Heart left ventricle (tissue), 16 donors: ENCODE results near the gene FHIP1A. TPM values are rescaled to one million over a fixed set of nuclear protein-coding genes. Genes with fewer than 3 reads are reported as not detected.

Source experiments
- ATAC-seq, 4 donors: fragments of 200-7000 bp; cut with Tn5 transposase; one replicate each; pipeline ENCODE4 v1.9.1; 2020 to 2022; ENCODE audit warnings: moderate library complexity in 4 of 4, mild to moderate bottlenecking in 3 of 4, moderate number of reproducible peaks in 1 of 4
- DNase-seq, 5 donors: peaks; one replicate each; pipeline ENCODE4 v3.0.0-alpha.2; 2020
- H3K27ac ChIP-seq, 12 donors: fragments of 200-600 bp; sonication (generic) in 4 of 12; one replicate each; pipeline versions ENCODE4 v1.5.0 to v1.8.0; 2016 to 2022; ENCODE audit warnings: mild to moderate bottlenecking in 2 of 12
- H3K27me3 ChIP-seq, 9 donors: fragments of 200-600 bp; sonication (generic) in 2 of 9; one replicate each; pipeline versions ENCODE4 v1.5.1 to v1.8.0; 2016 to 2022; ENCODE audit warnings: mild to moderate bottlenecking in 3 of 9
- H3K36me3 ChIP-seq, 9 donors: fragments of 200-600 bp; sonication (generic) in 2 of 9; one replicate each; pipeline versions ENCODE4 v1.5.0 to v1.8.0; 2018 to 2022; ENCODE audit warnings: mild to moderate bottlenecking in 2 of 9
- H3K4me1 ChIP-seq, 12 donors: fragments of 200-600 bp; sonication (generic) in 4 of 12; one replicate each; pipeline versions ENCODE4 v1.5.0 to v1.8.0; 2016 to 2022; ENCODE audit warnings: mild to moderate bottlenecking in 3 of 12
- H3K4me3 ChIP-seq, 12 donors: fragments of 200-600 bp; sonication (generic) in 4 of 12; one replicate each; pipeline versions ENCODE4 v1.5.0 to v1.8.0; 2017 to 2022; ENCODE audit warnings: mild to moderate bottlenecking in 9 of 12, moderate library complexity in 4 of 12
- H3K9me3 ChIP-seq, 12 donors: fragments of 200-600 bp; sonication (generic) in 4 of 12; one replicate each; pipeline versions ENCODE4 v1.5.0 to v1.8.0; 2016 to 2022; ENCODE audit warnings: mild to moderate bottlenecking in 1 of 12
- CTCF ChIP-seq, 12 donors: fragments of 200-600 bp; sonication (generic) in 4 of 12; IDR thresholded peaks; one replicate each; pipeline versions ENCODE4 v1.5.0 to v1.8.0; 2018 to 2022; ENCODE audit warnings: antibody characterized with exemption in 12 of 12, mild to moderate bottlenecking in 5 of 12
- POLR2A ChIP-seq, 2 donors: fragments of 450-650 bp; IDR thresholded peaks; one replicate each; pipeline ENCODE4 v1.6.1; 2017; ENCODE audit warnings: antibody characterized with exemption in 2 of 2, mild to moderate bottlenecking in 2 of 2, moderate library complexity in 2 of 2
- WGBS, 4 donors: extraction: QIAGEN DNeasy Blood & Tissue Kit in 2 of 4; methylation state at CpG; one replicate each; pipeline versions ENCODE4 v1.1.5 to v1.1.7; 2013 to 2018; 5-methylcytosine and 5-hydroxymethylcytosine counted together
- intact Hi-C, 10 donors: fragments of 100-400 bp; cut with DNase I; formaldehyde crosslinking; loops; one replicate each; pipeline versions ENCODE4 v1.11.1 to v1.14.2; 2022
- polyA plus RNA-seq, 2 donors: library from polyadenylated mRNA; stranded (reverse); fragments of 200-250 nt; gene quantifications; one replicate each; pipeline ENCODE4 v1.2.3, GENCODE V29; 2013
- total RNA-seq, 9 donors: library from RNA; depleted of rRNA in 2 of 9; stranded (reverse); fragments of >200 nt in 2 of 9; fragmentation: NEBNext Ultra II Directional in 3 of 9; extraction: Animal tissue kit (Norgen Biotek cat#: 25700) in 3 of 9; gene quantifications; one replicate each; pipeline versions ENCODE4 v1.1.0 to v1.2.4, GENCODE V29; 2016 to 2023
- donor health status: ischemic (EF 13 %, LVEDD 7.1; RV severe dilation, severe dysfunction).
- donor health status: healthy with polysubstance abuse.
- donor health status: DM: no; HTN: yes; CAD: no.
- donor health status: DM: no; HTN: no; CAD: no.
- donor health status: ischemic (EF 25% LVEDD 6.9; RV normal size, moderate dysfunction).
- donor health status: ischemic (EF 25% LVEDD 5.7; RV mildly dilated, moderate dysfunction).
- donor health status: healthy.
- donor health status: DM: yes; HTN: yes; CAD: no.
- donor health status: ischemic (EF 35%, LVEDD 5.7; RV mildly dilated, moderate dysfunction).
- donor health status: nonischemic (EF 11% LVEDD 7.7; RV severe dilation, severe dysfunction).
- donor health status: DM: yes; HTN: yes; CAD: no.
- donor health status: PGD.
- donor health status: ischemic (EF 29% LVEDD 5.4; RV normal size, mild dysfunction).
- donor health status: nonischemic (EF 23%, LVEDD 6.1; RV moderate dilation, normal function).

The FHIP1A gene
- total and polyA plus RNA-seq, 11 donors, result 3.7 to 32.0 (median 23.6) TPM

- Histone ChIP-seq H3K9me3 (no peaks in the 10 kb centered on the region), H3K27me3 (peaks cover 0 to 3% (median 0%) of the 10 kb centered on the region in 9 donors), H3K27ac (no peak overlapping the region), H3K4me3 (no peak overlapping the region), H3K4me1 (peaks cover 0 to 5% (median 0%) of the 10 kb centered on the region in 12 donors), H3K36me3 (no peaks in the 10 kb centered on the region)
- TF ChIP-seq CTCF (IDR thresholded peaks at IDR 0.05) (no peak), POLR2A (IDR thresholded peaks at IDR 0.05) (no peak)
- whole genome bisulfite sequencing, 4 donors, result 91 to 97% (median 96%) methylated on average over 2 of the region's 2 CpGs
- DNase-seq (no peak), ATAC-seq (no peak)
- intact Hi-C loops, result no loop called here
Measured at GRCh38 chr4:151446208-151446607, 37.2 kb downstream of the FHIP1A start.

GRCh38 chr4:151454513-151454912 lies 45.5 kb downstream of the FHIP1A start:
- ATAC-seq, result no peak
- intact Hi-C loops, result no loop called here

GRCh38 chr4:151455212-151455611 lies 46.2 kb downstream of the FHIP1A start:
- no peaks in the 10 kb centered on the region for H3K36me3 ChIP-seq
- DNase-seq, result no peak
- H3K27me3 ChIP-seq, result no peaks in the 10 kb centered on the region
- H3K4me1 ChIP-seq, result peaks cover 0 to 17% (median 1%) of the 10 kb centered on the region in 12 donors
- ATAC-seq, result peak in 2 of 4 donors; percentile 16 to 39
- WGBS, 4 donors, result 63 to 88% (median 81%) methylated on average over 1 of the region's 1 CpG
- intact Hi-C loops, result no loop called here
- no peaks in the 10 kb centered on the region for H3K9me3 ChIP-seq
- no peak overlapping the region for H3K4me3 ChIP-seq
- H3K27ac ChIP-seq, result no peak overlapping the region
- TF ChIP-seq POLR2A (IDR thresholded peaks at IDR 0.05), result no peak
- no peak for TF ChIP-seq CTCF (IDR thresholded peaks at IDR 0.05)

More at GRCh38 chr4:151454513-151454912, 45.5 kb downstream of the FHIP1A start:
- no peak for DNase-seq
- WGBS, 4 donors, result 87 to 91% (median 90%) methylated on average over 5 of the region's 5 CpGs
- H3K9me3 ChIP-seq, result no peaks in the 10 kb centered on the region
- no peaks in the 10 kb centered on the region for H3K36me3 ChIP-seq
- H3K27ac ChIP-seq, result no peak overlapping the region
- H3K4me1 ChIP-seq, result peaks cover 0 to 11% (median 0%) of the 10 kb centered on the region in 12 donors
- no peaks in the 10 kb centered on the region for H3K27me3 ChIP-seq
- no peak overlapping the region for H3K4me3 ChIP-seq
- no peak for TF ChIP-seq CTCF (IDR thresholded peaks at IDR 0.05)
- TF ChIP-seq POLR2A (IDR thresholded peaks at IDR 0.05), result no peak

GRCh38 chr4:151458148-151458547 lies 49.2 kb downstream of the FHIP1A start:
- 92 to 100% (median 99%) methylated on average over 1 of the region's 1 CpG for WGBS, 4 donors
- Histone ChIP-seq H3K27me3 (no peaks in the 10 kb centered on the region), H3K4me3 (no peak overlapping the region), H3K9me3 (no peaks in the 10 kb centered on the region), H3K36me3 (no peaks in the 10 kb centered on the region), H3K27ac (no peak overlapping the region), H3K4me1 (peaks cover 0 to 23% (median 7%) of the 10 kb centered on the region in 12 donors)
- ATAC-seq (no peak), DNase-seq (no peak)
- intact Hi-C loops, result no loop called here
- no peak for TF ChIP-seq CTCF (IDR thresholded peaks at IDR 0.05)
- no peak for TF ChIP-seq POLR2A (IDR thresholded peaks at IDR 0.05)

Other genes with a start within 250 kb of the FHIP1A start
- gene PRSS48, start 132.0 kb upstream of the FHIP1A start, total RNA-seq, result not detected
- gene PRSS48, start 132.0 kb upstream of the FHIP1A start, polyA plus RNA-seq, result not detected
- gene SH3D19, start 83.6 kb upstream of the FHIP1A start, total RNA-seq, result 100 to 1,000 TPM in 8 of 9 donors, 10 to 100 TPM in 1; 91.1 to 173 (median 139) TPM
- 10 to 100 TPM; 60.4 to 61.7 TPM for gene SH3D19, start 83.6 kb upstream of the FHIP1A start, polyA plus RNA-seq